Naive thymus-derived CD4-positive, alpha-beta T cell (primary cell): ENCODE results near the gene ZSCAN32. TPM values are rescaled to one million over a fixed set of nuclear protein-coding genes. Genes with fewer than 3 reads are reported as not detected.

Experiments used
- ATAC-seq: fragments of 150-1000 bp; cut with Tn5 transposase; 2 replicates; pipeline ENCODE4 v1.10.0; 2021; ENCODE audit warnings: mild to moderate bottlenecking, moderate library complexity
- CTCF ChIA-PET: fragments of 350-600 bp; sonication (Branson Sonifier 250); formaldehyde crosslinking; loops from one replicate; lab custom pipeline; 2021; ENCODE audit warnings: antibody characterized with exemption; lab: Charles Lee
- POLR2A ChIA-PET: fragments of 350-600 bp; sonication (Branson Sonifier 250); formaldehyde crosslinking; loops from one replicate; lab custom pipeline; 2021; ENCODE audit warnings: antibody characterized with exemption, inconsistent platforms; lab: Charles Lee
- DNase-seq, 9 donors: peaks; one replicate each; pipeline versions ENCODE4 v3.0.0 to v3.0.0-alpha.2; 2020 to 2022; ENCODE audit warnings: mixed read lengths in 1 of 9
- H3K27ac ChIP-seq: one replicate; pipeline ENCODE4 v1.7.0; 2013; ENCODE audit warnings: mild to moderate bottlenecking, low read depth, low read length, moderate library complexity
- H3K27me3 ChIP-seq, 2 donors: one replicate each; pipeline ENCODE4 v1.7.0; 2013; ENCODE audit warnings: low read length in 2 of 2, mild to moderate bottlenecking in 2 of 2, moderate library complexity in 2 of 2; ENCODE audit not compliant: control insufficient read depth in 2 of 2, insufficient read depth in 2 of 2
- H3K36me3 ChIP-seq, 3 experiments: 1 replicate in 2 of 3; 2 replicates in 1 of 3; pipeline ENCODE4 v1.7.0; 2013; ENCODE audit warnings: low read length in 3 of 3, mild to moderate bottlenecking in 3 of 3, moderate library complexity in 1 of 3; ENCODE audit not compliant: insufficient read depth in 3 of 3, control insufficient read depth in 2 of 3
- H3K4me1 ChIP-seq, 2 donors: one replicate each; pipeline ENCODE4 v1.7.0; 2013; ENCODE audit warnings: low read length in 2 of 2, mild to moderate bottlenecking in 2 of 2, moderate library complexity in 1 of 2; ENCODE audit not compliant: control insufficient read depth in 2 of 2, insufficient read depth in 2 of 2
- H3K4me3 ChIP-seq: 2 replicates; pipeline ENCODE4 v1.7.0; 2013; ENCODE audit warnings: mild to moderate bottlenecking, low read length
- H3K9me3 ChIP-seq, 3 experiments: 1 replicate in 2 of 3; 2 replicates in 1 of 3; pipeline ENCODE4 v1.7.0; 2013; ENCODE audit warnings: low read length in 3 of 3; ENCODE audit not compliant: control insufficient read depth in 2 of 3
- H3K27ac Mint-ChIP-seq, 9 donors: one replicate each; pipeline ENCODE4 v1.8.0; 2020 to 2022; ENCODE audit warnings: mixed read lengths in 9 of 9, mild to moderate bottlenecking in 8 of 9, moderate library complexity in 5 of 9, inconsistent platforms in 2 of 9
- H3K27me3 Mint-ChIP-seq, 5 donors: one replicate each; pipeline ENCODE4 v1.8.0; 2021 to 2022; ENCODE audit warnings: mixed read lengths in 5 of 5, mild to moderate bottlenecking in 1 of 5
- H3K36me3 Mint-ChIP-seq, 5 donors: one replicate each; pipeline ENCODE4 v1.8.0; 2020 to 2022; ENCODE audit warnings: mixed read lengths in 5 of 5, mild to moderate bottlenecking in 3 of 5, inconsistent platforms in 1 of 5
- H3K4me1 Mint-ChIP-seq, 7 donors: one replicate each; pipeline ENCODE4 v1.8.0; 2020 to 2022; ENCODE audit warnings: mixed read lengths in 7 of 7, mild to moderate bottlenecking in 3 of 7, inconsistent platforms in 1 of 7
- H3K4me3 Mint-ChIP-seq, 10 donors: one replicate each; pipeline ENCODE4 v1.8.0; 2020 to 2022; ENCODE audit warnings: mild to moderate bottlenecking in 10 of 10, mixed read lengths in 10 of 10, moderate library complexity in 6 of 10, inconsistent platforms in 2 of 10
- H3K9me3 Mint-ChIP-seq, 11 donors: one replicate each; pipeline ENCODE4 v1.8.0; 2020 to 2022; ENCODE audit warnings: mixed read lengths in 11 of 11, mild to moderate bottlenecking in 4 of 11, inconsistent platforms in 1 of 11, moderate library complexity in 1 of 11
- intact Hi-C, 2 donors: fragments of 100-400 bp; cut with micrococcal nuclease; formaldehyde crosslinking; loops; one replicate each; pipeline ENCODE4 v1.15.1; 2023
- polyA plus RNA-seq, 2 donors: library from polyadenylated mRNA; unstranded; fragments of 300-500 nt; fragmentation: Illumina TruSeq; gene quantifications; one replicate each; pipeline ENCODE4 v1.2.3, GENCODE V29; 2021
- total RNA-seq, 6 experiments: library from RNA in 5 of 6; stranded (reverse) in 5 of 6; gene quantifications; 1 replicate in 5 of 6; 2 replicates in 1 of 6; pipeline ENCODE4 v1.2.3 and lab custom pipeline; 2021 to 2026

The ZSCAN32 gene
- total and polyA plus RNA-seq, 7 experiments from 2014 or later = 9.7 to 31.1 (median 19.0) TPM

DNA sequence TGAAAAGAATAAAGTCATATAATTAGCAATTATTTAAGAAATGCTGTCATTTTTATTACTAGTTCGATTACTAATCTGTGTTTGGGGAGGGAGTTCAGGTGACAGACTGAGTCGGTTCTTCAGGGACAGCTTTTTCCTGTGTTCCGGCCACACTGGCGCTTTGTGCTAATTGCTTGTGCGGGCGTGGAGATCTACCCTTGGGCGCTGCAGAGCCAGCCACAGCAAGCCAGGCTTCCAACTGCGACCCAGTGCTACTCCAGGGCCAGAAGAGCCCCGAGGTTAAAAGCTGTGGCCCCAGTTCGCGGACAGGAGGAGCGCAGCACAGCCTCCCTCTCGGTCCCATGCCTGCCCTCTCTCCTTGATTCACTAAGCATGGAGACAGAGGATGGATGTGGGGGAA is 51.6 kb downstream of the ZSCAN32 start:
- ChIA-PET CTCF (no interaction called here), POLR2A (no interaction called here)
- peaks cover 0 to 8% (median 3%) of the 10 kb centered on the region in 7 donors for H3K4me1 Mint-ChIP-seq
- ATAC-seq = no peak
- H3K4me3 Mint-ChIP-seq = no peak overlapping the region
- no peak overlapping the region for H3K4me3 ChIP-seq
- H3K27me3 Mint-ChIP-seq = no peaks in the 10 kb centered on the region
- H3K9me3 Mint-ChIP-seq = peaks cover 0 to 23% (median 1%) of the 10 kb centered on the region in 11 donors
- no peak overlapping the region for H3K27ac Mint-ChIP-seq
- H3K36me3 Mint-ChIP-seq = peaks cover 0 to 18% (median 1%) of the 10 kb centered on the region in 5 donors
- H3K27me3 ChIP-seq = no peaks in the 10 kb centered on the region
- H3K4me1 ChIP-seq = no peaks in the 10 kb centered on the region
- no peak for DNase-seq
- intact Hi-C loops = no loop called here
- H3K27ac ChIP-seq = no peak overlapping the region
- no peaks in the 10 kb centered on the region for H3K36me3 ChIP-seq
- no peaks in the 10 kb centered on the region for H3K9me3 ChIP-seq

- no peaks in the 10 kb centered on the region for H3K4me1 ChIP-seq
- DNase-seq (no peak), ATAC-seq (no peak)
- H3K27me3 ChIP-seq = no peaks in the 10 kb centered on the region
- H3K4me3 ChIP-seq = no peak overlapping the region
- ChIA-PET POLR2A (no interaction called here), CTCF (no interaction called here)
- H3K27ac ChIP-seq = no peak overlapping the region
- Mint-ChIP-seq H3K4me1 (peaks cover 0 to 3% (median 2%) of the 10 kb centered on the region in 7 donors), H3K27me3 (no peaks in the 10 kb centered on the region), H3K36me3 (peaks cover 0 to 17% (median 0%) of the 10 kb centered on the region in 5 donors), H3K27ac (no peak overlapping the region), H3K4me3 (no peak overlapping the region), H3K9me3 (peaks cover 0 to 23% (median 0%) of the 10 kb centered on the region in 11 donors)
- no peaks in the 10 kb centered on the region for H3K9me3 ChIP-seq
- H3K36me3 ChIP-seq = no peaks in the 10 kb centered on the region
- intact Hi-C loops = no loop called here
Observed at GRCh38 chr16:3348547-3349167, 52.1 kb downstream of the ZSCAN32 start.

DNA sequence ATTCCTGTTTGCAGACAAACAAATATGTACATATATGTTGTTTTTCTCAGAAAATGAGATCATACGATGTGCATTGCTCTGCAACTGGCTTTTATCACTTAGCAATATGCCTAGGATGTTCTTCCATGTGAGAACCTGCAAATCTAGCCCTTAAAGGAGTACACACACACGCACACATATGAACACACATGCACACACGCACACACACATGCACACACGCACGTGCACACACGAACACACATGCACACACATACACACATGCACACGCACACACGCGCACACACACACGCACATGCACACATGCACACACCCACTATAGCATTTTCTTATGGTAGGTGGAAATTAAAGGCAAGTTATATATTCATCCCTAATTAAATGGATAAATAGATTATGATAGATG is 53.2 kb downstream of the ZSCAN32 start:
- Histone ChIP-seq H3K9me3 (no peaks in the 10 kb centered on the region), H3K4me1 (no peaks in the 10 kb centered on the region), H3K27me3 (no peaks in the 10 kb centered on the region), H3K36me3 (no peaks in the 10 kb centered on the region), H3K27ac (no peak overlapping the region), H3K4me3 (no peak overlapping the region)
- Mint-ChIP-seq H3K36me3 (peaks cover 0 to 18% (median 3%) of the 10 kb centered on the region in 5 donors), H3K4me3 (no peak overlapping the region), H3K27ac (no peak overlapping the region), H3K9me3 (peaks cover 0 to 20% (median 0%) of the 10 kb centered on the region in 11 donors), H3K27me3 (no peaks in the 10 kb centered on the region), H3K4me1 (no peaks in the 10 kb centered on the region)
- ATAC-seq (no peak), DNase-seq (no peak)
- POLR2A ChIA-PET = no interaction called here
- intact Hi-C loops = no loop called here
- CTCF ChIA-PET = no interaction called here

- Histone ChIP-seq H3K27me3 (no peaks in the 10 kb centered on the region), H3K4me1 (no peaks in the 10 kb centered on the region), H3K9me3 (no peaks in the 10 kb centered on the region), H3K36me3 (no peaks in the 10 kb centered on the region), H3K4me3 (no peak overlapping the region), H3K27ac (no peak overlapping the region)
- DNase-seq (no peak), ATAC-seq (no peak)
- Mint-ChIP-seq H3K36me3 (peaks cover 0 to 13% (median 0%) of the 10 kb centered on the region in 5 donors), H3K4me1 (no peaks in the 10 kb centered on the region), H3K27me3 (no peaks in the 10 kb centered on the region), H3K27ac (no peak overlapping the region), H3K9me3 (peaks cover 0 to 19% (median 0%) of the 10 kb centered on the region in 11 donors), H3K4me3 (no peak overlapping the region)
- intact Hi-C loops = no loop called here
- POLR2A ChIA-PET = no interaction called here
- CTCF ChIA-PET = no interaction called here
Observed at GRCh38 chr16:3346041-3346440, 54.8 kb downstream of the ZSCAN32 start.

Other genes starting within 250 kb of the ZSCAN32 start
- gene OR1F1, start 212.8 kb downstream of the ZSCAN32 start, total RNA-seq = under 1 TPM in 2 of 5 experiments, not detected in 3; 0.38 to 0.41 TPM
- under 1 TPM in 1 of 2 donors, not detected in 1; 0.35 TPM for gene OR1F1, start 212.8 kb downstream of the ZSCAN32 start, polyA plus RNA-seq
- 10 to 100 TPM in 3 of 5 experiments, 1 to 10 TPM in 2; 4.8 to 33.3 (median 16.6) TPM for gene ZNF200, start 165.8 kb downstream of the ZSCAN32 start, total RNA-seq
- gene ZNF200, start 165.8 kb downstream of the ZSCAN32 start, polyA plus RNA-seq = 10 to 100 TPM; 12.3 to 20.2 TPM
- gene MEFV, start 144.4 kb downstream of the ZSCAN32 start, total RNA-seq = 10 to 100 TPM in 1 of 5 experiments, 1 to 10 TPM in 1, under 1 TPM in 2, not detected in 1; 0.38 to 38.1 (median 2.4) TPM
- under 1 TPM in 1 of 2 donors, not detected in 1; 0.18 TPM for gene MEFV, start 144.4 kb downstream of the ZSCAN32 start, polyA plus RNA-seq
- gene ZNF263, start 117.5 kb downstream of the ZSCAN32 start, total RNA-seq = 10 to 100 TPM; 26.1 to 51.6 (median 36.9) TPM
- gene ZNF263, start 117.5 kb downstream of the ZSCAN32 start, polyA plus RNA-seq = 10 to 100 TPM; 61.1 to 80.2 TPM
- 10 to 100 TPM in 2 of 5 experiments, 1 to 10 TPM in 3; 4.9 to 18.4 (median 5.5) TPM for gene TIGD7, start 95.6 kb downstream of the ZSCAN32 start, total RNA-seq
- gene TIGD7, start 95.6 kb downstream of the ZSCAN32 start, polyA plus RNA-seq = 1 to 10 TPM; 5.6 to 6.0 TPM
- 10 to 100 TPM; 27.7 to 90.6 (median 53.4) TPM for gene ZNF75A, start 95.5 kb downstream of the ZSCAN32 start, total RNA-seq
- 10 to 100 TPM; 31.0 to 35.1 TPM for gene ZNF75A, start 95.5 kb downstream of the ZSCAN32 start, polyA plus RNA-seq
- gene OR2C1, start 45.1 kb downstream of the ZSCAN32 start, total RNA-seq = under 1 TPM in 3 of 5 experiments, not detected in 2; 0.35 to 0.65 (median 0.50) TPM
- under 1 TPM; 0.24 to 0.65 TPM for gene OR2C1, start 45.1 kb downstream of the ZSCAN32 start, polyA plus RNA-seq
- gene ZNF174, start 211 bp upstream of the ZSCAN32 start, total RNA-seq = 10 to 100 TPM in 3 of 5 experiments, 1 to 10 TPM in 2; 4.7 to 22.8 (median 13.5) TPM
- gene ZNF174, start 211 bp upstream of the ZSCAN32 start, polyA plus RNA-seq = 10 to 100 TPM; 11.0 to 26.4 TPM
- gene ZNF597, start 42.5 kb upstream of the ZSCAN32 start, total RNA-seq = 1 to 10 TPM; 2.2 to 5.9 (median 3.8) TPM
- gene ZNF597, start 42.5 kb upstream of the ZSCAN32 start, polyA plus RNA-seq = 1 to 10 TPM; 1.7 to 2.1 TPM
- gene NAA60, start 42.7 kb upstream of the ZSCAN32 start, total RNA-seq = 10 to 100 TPM; 38.7 to 63.7 (median 55.3) TPM
- gene NAA60, start 42.7 kb upstream of the ZSCAN32 start, polyA plus RNA-seq = 10 to 100 TPM; 41.2 to 58.9 TPM
- gene C16orf90, start 94.5 kb upstream of the ZSCAN32 start, total RNA-seq = not detected
- gene C16orf90, start 94.5 kb upstream of the ZSCAN32 start, polyA plus RNA-seq = not detected
- 10 to 100 TPM; 16.9 to 33.2 (median 28.0) TPM for gene CLUAP1, start 100.0 kb upstream of the ZSCAN32 start, total RNA-seq
- 10 to 100 TPM; 31.5 to 44.2 TPM for gene CLUAP1, start 100.0 kb upstream of the ZSCAN32 start, polyA plus RNA-seq
- 10 to 100 TPM; 64.1 to 91.3 (median 87.3) TPM for gene NLRC3, start 176.4 kb upstream of the ZSCAN32 start, total RNA-seq
- gene NLRC3, start 176.4 kb upstream of the ZSCAN32 start, polyA plus RNA-seq = 10 to 100 TPM; 22.2 to 40.1 TPM
- gene SLX4, start 210.6 kb upstream of the ZSCAN32 start, total RNA-seq = 10 to 100 TPM in 1 of 5 experiments, 1 to 10 TPM in 4; 7.1 to 12.5 (median 8.5) TPM
- 1 to 10 TPM in 1 of 2 donors, under 1 TPM in 1; 0.89 to 1.2 TPM for gene SLX4, start 210.6 kb upstream of the ZSCAN32 start, polyA plus RNA-seq